GM18873 (cell line): ENCODE results near the gene PTPRG.
A peak's percentile ranks its signal among the peaks of the same experiment; 100 is the strongest.
"Not testable (repeated sequence)": the region's sequence is repeated elsewhere in the genome, so short reads cannot be mapped to it uniquely, and the experiment has no call there.

ENCODE experiments used
- ATAC-seq: cut with Tn5 transposase; IDR thresholded peaks from one replicate; pipeline ENCODE4 v1.9.1; 2021; ENCODE audit warnings: mild to moderate bottlenecking, moderate library complexity, moderate number of reproducible peaks; ENCODE audit not compliant: unreplicated experiment, low FRiP score

The PTPRG gene

DNA sequence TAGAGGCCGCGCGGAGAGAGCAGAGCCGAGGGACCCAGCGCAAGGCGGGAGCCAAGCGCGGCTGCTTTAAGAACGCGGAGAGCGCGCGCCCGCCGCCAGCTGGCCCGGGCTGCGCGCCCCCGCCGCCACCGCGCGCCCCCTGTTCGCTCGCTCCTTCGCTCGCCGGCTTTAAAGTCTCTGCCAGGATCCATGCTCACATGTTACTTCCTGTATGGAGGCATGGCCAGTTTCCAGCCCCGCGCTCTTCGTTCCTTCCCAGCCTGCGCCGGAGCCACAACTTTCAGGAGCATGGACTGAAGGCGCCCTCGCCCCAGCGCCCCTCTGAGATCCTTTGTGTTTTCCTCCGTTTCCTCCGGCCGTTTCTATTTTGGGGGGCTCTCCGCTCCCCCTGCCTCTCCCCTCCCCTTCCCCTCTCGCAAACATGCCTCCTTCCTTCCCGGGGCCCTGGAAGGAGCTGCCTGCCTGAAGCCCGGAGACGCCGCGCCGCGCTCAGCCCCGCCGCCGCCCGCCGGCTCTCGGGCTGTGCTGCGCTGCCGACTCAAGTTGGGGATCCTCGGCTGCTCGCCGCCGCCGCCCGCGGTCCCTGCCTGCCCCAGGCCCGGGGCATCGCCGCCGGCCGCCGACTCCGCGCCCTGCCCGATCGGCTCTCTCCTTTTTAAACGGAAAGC, at the start of gene PTPRG:
Gene PTPRG (plus strand): TSS at position 198 of the 668 bp plus-strand sequence. CDS start 717 bp downstream, outside the sequence.
- no peak for ATAC-seq

DNA sequence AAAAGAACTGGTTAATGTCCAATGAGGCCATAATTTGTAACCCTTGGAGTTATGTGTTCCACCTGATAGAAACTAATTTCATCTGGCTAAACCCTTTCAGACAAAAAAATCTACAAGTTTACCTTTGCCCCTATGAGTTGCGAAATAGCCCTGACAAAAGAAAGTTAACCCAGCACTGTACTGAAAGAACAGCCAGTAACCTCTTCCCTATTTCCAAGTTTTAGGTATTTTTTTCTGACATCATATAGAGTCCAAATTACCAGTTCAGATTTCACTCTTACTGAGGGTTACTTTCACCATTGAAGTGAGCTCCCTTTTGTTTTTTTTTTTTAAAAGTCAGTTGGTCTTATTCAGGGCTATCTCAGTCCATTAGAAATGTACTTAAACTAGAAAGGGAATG, 42.8 kb upstream of the PTPRG start:
- no peak for ATAC-seq

DNA sequence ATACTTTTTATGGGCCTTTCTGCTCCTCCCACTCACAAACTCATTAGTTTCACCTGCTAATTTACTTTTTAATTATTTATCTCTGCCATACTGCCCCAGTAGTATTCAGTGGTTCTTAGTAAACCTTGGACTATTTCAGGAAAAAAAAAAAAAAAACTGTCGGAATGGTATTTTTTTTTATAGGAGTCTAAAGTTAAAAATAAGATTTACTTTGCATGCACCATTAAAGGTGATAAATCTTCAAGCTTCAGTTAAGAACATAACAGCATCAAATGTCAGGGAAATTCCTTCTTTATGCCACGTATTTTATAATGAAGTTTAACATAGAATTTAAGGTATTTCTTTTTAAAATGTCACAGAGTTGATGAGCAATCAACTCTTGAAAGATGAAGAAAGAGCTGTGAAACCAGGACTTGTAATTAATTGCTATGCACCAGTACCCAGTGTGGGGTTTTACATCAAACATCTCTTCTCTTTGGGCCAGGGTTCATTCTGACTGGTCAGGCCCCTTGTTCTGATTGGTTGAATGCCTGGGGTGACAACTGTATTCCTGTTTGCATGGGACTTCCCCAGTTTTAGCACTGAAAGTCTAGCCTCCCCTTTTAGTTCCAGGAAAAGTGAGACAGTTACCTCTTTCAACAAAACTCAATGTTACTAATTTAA, 40.3 kb upstream of the PTPRG start:
- peak; percentile 92 for ATAC-seq

DNA sequence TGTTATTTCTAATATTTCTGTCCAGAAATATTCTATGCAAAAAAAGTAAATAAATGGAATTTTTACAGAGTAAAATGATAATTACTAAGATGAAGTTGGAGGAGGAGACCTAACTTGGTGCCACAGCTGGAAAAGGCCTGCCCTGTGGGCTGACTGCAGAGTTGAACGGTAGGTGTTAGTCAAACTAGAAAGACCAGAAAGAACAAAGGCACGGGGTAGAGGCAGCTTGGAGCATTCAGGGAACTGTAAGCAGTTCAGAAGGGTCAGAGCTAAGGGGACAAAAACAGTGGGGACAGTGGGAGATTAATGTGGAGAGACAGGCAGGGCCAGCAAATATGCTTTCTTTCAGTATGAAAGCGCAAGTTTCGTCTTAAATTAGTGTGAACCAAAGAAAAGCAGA, 39.3 kb upstream of the PTPRG start:
- no peak for ATAC-seq

DNA sequence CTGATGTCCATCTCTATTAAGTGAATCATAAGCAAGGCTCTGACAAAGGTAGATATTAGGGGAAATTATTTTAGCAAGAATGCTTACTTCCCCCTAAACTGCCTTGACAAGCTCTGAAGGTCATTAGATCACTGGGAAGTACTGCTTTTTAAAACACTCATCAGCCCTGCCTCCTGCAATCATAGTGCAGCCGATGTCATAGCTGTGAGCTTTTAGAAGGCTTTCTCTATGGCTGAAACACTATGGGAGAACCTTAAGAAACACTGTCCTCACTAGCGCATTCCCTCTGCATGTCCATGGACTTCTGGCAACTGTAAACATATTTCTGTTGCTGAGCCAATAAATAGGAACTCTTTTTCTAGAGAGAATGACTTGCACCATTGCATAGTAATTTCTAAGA, 38.7 kb upstream of the PTPRG start:
- ATAC-seq, result no peak

DNA sequence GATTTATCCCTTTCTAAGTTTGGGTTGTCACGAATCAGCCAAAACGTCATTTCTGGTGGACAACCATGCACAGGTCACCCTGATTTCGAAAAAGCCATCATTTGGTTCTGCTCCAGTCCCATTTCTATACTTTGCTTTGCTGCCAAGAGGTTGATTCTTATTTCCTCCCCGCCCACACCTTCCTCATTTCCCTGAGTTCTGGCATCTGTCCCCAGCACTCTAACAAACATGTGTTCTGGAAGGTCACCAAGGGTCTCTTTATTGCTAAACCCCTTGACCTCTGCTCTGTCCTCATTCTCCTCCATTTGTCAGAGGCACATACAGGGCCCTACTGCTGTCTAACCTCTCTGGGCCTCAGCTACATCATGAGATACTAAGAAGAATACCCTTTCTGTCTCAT, 36.4 kb upstream of the PTPRG start:
- no peak for ATAC-seq

DNA sequence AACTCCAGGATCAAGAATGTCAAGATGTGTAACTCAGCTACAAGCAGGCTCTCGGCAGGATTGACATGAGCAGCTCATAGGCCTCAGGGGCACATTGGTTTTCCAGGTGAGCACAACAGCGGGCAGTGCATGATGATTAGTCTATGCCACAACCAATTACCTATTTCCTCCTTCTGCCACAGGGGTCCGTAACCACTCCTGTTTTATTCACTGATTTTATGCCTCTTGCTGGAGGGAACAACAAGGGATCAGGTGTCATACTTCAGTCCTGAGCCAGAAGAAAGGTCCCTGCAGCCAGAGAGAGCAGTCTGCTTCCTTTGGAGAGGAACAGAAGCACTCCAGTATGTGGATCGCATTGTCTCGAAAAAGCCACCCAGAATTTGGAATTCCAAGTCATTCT, 35.1 kb upstream of the PTPRG start:
- ATAC-seq, result no peak

DNA sequence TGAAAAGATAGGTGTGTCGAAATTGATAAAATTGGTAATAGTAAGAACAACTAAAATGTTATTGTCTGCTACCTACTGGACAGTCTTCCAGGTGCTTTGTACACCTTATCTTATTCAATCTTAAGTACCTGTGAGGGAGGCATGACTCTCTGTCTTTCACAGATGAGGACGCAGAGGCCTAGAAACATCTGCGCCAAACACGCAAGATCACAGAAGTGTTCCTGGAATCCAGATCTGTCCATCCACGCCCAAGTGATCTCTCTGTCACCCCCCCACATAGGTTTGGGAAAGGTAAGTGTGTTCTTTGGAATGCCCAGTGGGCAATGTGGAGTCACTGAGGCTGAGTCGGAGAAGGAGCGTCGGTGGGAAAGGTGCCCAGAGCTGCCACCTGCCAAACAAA, 34.4 kb upstream of the PTPRG start:
- ATAC-seq, result no peak

DNA sequence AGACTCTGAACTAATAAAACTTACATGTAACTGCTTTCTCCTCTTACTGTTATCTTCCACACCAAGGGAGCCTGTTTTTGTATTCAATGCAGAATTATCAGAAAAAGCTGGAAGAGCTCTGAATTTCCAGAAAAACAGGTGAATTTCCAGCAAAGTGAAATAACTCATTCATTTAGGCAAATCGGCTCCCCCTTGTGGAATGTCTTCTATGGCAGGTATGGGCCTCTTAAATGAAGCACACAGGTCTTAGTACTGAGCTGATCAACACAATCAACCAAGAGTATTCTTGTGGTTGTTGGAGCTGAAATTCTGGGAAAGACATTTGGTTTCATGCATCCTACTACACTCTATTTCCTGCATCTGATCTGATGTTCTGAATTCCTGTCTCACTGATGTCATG, 31.0 kb upstream of the PTPRG start:
- ATAC-seq, result no peak

DNA sequence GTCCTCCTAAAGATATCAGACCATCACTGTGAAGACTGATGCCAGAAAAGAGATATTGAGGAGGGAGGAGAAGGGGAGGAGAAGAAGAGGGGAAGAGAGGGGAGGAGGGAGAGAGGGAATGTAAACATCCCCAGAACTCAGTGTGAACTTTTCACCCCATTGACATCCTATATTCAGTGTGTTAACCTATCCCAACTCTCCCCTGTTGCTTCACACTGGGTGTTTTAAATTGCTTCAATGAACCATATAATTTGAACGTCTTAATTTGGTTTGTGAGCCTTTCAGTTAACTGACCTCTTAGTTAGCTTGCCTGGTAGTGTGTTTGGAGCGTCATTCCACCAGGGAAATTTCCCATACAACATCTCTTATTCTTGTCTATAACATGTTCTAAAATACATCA, 29.8 kb upstream of the PTPRG start:
- no peak for ATAC-seq

DNA sequence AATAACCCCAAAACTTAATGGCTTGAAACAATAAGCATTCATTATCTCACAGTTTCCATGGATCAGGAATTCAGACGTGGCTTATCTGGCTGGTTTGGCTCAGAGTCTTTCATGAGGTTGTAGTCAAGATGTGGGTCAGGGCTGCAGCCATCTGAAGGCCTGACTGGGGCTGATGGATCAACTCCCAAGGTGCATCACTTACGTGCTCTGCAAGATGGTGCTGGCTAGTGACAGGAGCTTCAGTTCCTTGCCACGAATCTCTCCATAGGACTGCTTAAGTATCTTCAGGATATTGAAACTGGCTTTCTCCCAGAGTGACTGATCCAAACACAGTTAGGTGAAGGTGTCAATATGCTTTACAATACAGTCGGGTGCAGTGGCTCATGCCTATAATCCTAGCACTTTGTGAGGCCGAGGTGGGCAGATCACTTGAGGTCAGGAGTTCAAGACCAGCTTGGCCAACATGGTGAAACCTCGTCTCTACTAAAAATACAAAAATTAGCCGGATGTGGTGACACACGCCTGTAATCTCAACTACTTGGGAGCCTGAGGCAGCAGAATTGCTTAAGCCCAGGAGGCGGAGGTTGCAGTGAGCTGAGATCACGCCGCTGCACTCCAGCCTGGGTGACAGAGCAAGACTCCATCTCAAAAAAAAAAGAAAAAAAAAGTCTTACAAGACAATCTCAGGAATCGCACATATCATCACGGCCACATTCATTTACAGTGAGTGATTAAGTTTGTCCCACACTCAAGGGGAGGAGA, 28.5 kb upstream of the PTPRG start:
- no peak for ATAC-seq

DNA sequence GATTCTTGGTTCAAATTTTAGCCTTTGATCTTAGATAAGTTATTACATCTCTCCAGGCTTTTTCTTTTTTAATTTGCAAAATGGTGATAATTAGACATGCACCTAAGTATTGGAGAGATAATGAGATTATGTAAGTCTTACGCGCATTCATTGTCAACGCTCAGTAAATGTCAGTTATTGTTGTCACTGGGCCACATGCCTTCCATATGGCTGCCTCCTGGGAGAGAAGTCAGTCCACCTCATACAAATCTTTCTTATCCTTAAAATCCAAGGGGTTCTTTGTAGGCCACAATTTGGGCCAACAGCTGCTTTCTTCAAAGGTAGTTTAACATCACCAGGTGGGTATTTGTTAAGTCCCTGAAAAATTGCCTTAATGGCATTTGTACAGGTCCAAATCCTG, 25.5 kb upstream of the PTPRG start:
- no peak for ATAC-seq

DNA sequence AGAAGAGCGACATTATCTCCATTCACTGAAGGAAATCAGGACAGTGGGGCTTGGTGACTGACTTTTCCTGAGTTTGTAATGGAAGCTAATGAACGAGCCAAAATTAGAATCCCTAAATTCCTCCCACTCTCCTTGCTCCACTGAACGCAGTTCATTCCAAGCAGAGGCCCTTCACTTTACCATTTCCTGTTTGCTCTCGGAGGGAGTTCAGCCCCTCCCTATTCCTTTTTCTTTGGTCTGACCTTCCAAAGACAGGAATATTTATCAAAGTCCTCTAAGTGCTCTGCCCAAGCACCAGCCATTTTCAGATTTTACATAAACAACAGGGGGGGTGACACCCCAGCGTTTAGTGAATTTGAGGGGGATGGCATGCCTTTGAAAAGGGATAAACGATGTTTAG, 24.0 kb upstream of the PTPRG start:
- ATAC-seq, result no peak

DNA sequence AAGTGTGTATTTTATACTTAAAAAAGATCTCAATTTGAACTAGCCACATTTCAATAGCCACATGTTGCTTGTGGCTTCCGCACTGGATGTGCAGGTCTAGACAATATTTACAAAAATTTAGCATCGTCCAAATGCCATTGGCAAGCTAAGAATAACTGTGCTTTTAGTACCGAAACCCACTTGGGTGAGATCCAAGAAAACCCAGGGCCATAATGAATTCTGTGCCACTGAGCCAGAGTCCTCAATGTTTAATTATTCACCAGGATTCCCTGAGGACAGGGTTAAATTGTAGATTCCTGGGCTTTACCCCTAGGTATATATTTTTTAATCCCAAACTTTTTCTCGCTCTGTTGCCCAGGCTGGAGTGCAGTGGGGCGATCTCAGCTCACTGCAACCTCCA, 22.9 kb upstream of the PTPRG start:
- ATAC-seq, result no peak

DNA sequence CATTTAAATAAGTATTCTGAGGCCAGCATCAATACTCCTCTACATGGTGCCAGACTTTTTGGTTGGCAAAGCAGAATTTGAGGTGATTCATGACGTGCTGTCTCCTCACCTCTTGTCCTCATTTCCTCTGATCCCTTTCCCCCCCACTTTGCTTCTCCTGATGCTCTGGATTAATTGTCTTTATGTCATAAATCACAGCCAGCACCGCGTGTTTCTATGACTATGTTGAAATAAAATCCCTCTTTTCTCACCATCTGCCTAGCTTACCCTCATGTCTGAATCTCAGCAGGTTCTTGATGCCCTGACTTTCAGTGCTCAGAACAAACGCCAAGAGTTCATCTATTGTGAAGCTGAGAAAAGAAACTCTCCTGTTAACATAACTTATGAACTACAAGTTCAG, 19.7 kb upstream of the PTPRG start:
- ATAC-seq, result no peak

DNA sequence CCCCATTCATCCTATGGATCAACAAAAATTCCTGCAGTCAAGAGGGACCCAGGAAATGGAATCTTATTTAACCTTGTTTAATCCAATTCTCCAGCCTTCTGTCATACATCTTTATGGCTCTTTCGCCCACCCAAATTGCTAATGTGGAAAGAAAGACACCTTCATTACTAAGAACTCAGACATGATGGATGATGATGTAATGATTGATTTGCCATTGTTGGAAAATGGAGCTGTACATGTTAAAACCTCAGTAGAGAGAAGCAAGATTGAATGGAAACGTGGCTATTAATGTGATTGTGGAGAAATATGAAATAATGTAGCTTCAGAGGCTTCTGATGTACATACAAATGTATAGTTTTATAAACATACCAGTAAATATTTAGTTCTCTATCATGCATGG, 15.7 kb upstream of the PTPRG start:
- ATAC-seq, result no peak

DNA sequence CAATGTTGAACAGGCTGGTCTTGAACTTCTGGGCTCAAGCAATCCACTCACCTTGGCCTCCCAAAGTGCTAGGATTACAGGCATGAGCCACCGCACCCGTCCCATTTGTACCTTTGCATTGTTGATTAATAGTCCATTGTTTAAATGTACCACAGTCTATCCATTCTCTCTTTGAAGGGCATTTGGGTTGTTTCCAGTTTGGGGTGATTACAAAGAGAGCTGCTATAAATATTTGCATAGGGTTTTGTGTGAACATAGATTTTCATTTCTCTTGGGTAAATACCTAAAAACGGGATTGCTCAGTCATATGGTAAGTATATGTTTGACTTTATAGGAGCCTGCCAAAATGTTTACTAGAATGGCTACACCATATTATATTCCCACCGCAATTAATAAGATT, 13.7 kb upstream of the PTPRG start:
- no peak for ATAC-seq

DNA sequence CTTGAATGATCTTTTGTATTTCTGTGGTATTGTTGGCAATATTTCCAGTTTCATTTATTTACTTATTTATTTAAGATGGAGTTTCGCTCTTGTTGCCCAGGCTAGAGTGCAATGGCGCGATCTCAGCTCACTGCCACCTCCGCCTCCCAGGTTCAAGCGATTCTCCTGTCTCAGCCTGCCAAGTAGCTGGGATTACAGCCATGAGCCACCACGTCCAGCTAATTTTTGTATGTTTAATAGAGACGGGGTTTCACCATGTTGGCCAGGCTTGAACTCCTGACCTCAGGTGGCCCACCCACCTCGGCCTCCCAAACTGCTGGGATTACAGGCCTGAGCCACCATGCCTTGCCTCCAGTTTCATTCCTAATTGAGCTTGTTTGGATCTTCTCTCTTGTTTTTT, 8.7 kb upstream of the PTPRG start:
- ATAC-seq, result not testable (repeated sequence)

DNA sequence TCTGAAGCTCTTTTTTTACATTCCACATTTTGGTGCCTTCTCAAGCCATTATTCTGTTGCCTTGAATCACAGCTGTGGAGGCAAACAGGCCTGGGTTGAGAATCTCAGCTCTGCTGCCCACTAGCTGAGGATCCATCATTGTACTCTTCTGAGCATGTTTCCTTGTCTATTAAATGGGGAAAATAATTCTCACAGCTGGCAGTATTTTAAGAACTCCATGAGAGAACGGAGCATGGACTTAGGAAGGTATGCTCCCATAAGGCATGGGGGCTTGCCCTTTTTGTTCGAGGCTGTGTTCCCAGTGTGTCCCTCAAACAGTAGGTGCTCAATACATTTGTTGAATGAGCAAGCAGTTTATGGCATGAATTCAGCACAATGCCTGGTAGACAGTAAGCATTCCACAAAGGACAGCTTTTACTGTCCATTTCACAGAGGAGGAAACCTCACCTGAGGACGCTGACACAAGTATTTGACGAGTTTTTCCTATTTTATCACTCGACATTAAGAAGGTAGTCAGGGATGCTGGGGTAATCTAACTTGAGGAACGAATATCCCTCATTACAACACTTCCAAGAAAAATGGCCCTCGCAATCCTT, 2.1 kb upstream of the PTPRG start:
- ATAC-seq, result no peak

DNA sequence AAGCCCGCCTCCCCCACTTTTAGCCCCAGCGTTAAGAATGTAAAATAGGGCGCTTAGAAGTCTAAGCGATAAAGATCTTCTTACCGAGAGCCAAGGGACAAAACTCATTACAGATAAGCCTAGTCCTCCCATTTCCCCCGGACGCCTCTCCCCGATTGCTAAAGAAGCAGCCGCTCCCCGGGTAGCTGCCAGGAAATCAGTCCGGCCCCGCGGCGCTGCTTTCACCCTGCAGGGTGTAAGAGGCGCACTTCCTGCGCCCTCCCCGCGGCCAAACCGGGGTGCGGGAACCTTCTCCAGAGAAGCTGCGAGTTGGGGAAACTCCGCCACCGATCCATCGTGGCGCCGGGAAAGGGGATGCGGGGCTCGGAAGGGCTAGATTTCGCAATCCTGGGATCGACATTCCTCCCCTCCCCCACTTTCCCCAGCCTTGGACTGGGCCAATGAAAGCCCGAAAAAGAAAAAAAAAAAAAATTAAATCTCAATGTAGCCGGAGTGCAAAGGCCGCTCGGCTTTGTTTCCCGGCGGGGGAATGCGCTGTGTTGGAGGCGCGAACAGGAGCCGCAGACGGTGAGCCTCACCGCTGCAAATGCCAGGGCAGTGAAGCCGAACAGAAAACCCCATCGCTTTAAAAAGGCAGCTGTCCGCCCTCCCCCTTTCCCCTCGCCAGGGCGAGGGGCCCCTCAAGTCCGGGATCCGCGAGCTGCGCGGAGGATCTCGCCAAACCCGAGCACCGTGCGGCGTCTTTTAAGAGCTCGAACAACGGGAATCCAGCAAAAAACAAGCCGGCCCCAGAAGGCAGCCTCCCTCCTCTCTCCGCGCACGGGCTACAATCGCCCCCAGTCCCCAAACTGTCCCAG, 626 bp upstream of the PTPRG start:
- ATAC-seq, result no peak
